Ovary (tissue), 9 donors: Measurements from ENCODE around the gene LRRC58. TPM values are rescaled to one million over a fixed set of nuclear protein-coding genes. Genes with fewer than 3 reads are reported as not detected.
"Not testable (repeated sequence)": the region's sequence is repeated elsewhere in the genome, so short reads cannot be mapped to it uniquely, and the experiment has no call there.

Experiments used
- DNase-seq, 5 donors: peaks; one replicate each; pipeline ENCODE4 v3.0.0-alpha.2; 2019 to 2020
- H3K27ac ChIP-seq, 2 donors: fragments of 200-600 bp; one replicate each; pipeline versions ENCODE4 v1.5.1 to v1.8.0; 2019 to 2022
- H3K27me3 ChIP-seq: fragments of 200-600 bp; one replicate; pipeline ENCODE4 v1.8.0; 2022
- H3K36me3 ChIP-seq: fragments of 200-600 bp; sonication (generic); one replicate; pipeline ENCODE4 v1.5.1; 2019
- H3K4me1 ChIP-seq: one replicate; pipeline ENCODE4 v1.8.1; 2013; ENCODE audit warnings: mild to moderate bottlenecking, moderate library complexity; ENCODE audit not compliant: insufficient read depth
- H3K4me3 ChIP-seq: fragments of 200-600 bp; sonication (generic); one replicate; pipeline ENCODE4 v1.5.1; 2017
- H3K9me3 ChIP-seq, 2 donors: fragments of 200-600 bp in 1 of 2; sonication (generic) in 1 of 2; one replicate each; pipeline versions ENCODE4 v1.5.1 to v1.8.1; 2013 to 2019; ENCODE audit warnings: mild to moderate bottlenecking in 1 of 2, moderate library complexity in 1 of 2
- CTCF ChIP-seq, 3 donors: fragments of 450-650 bp in 2 of 3; fragments of 200-600 bp in 1 of 3; IDR thresholded peaks; one replicate each; pipeline versions ENCODE4 v1.5.1 to v1.8.0; 2016 to 2022; ENCODE audit warnings: antibody characterized with exemption in 3 of 3, mild to moderate bottlenecking in 1 of 3
- EP300 ChIP-seq: sonication (generic); formaldehyde crosslinking; IDR thresholded peaks from one replicate; pipeline ENCODE4 v1.6.1; 2017; ENCODE audit warnings: antibody characterized with exemption
- POLR2A ChIP-seq: fragments of 450-650 bp; IDR thresholded peaks from one replicate; pipeline ENCODE4 v1.6.1; 2017; ENCODE audit warnings: antibody characterized with exemption, mild to moderate bottlenecking, moderate library complexity
- WGBS, 3 donors: extraction: QIAGEN DNeasy Blood & Tissue Kit in 1 of 3; methylation state at CpG; one replicate each; pipeline versions ENCODE4 v1.1.5 to v1.1.7; 2013 to 2017; 5-methylcytosine and 5-hydroxymethylcytosine counted together
- intact Hi-C, 4 donors: fragments of 100-400 bp; cut with DNase I; formaldehyde crosslinking; loops; one replicate each; pipeline versions ENCODE4 v1.11.0 to v1.15.1; 2022 to 2023
- polyA plus RNA-seq, 2 donors: library from polyadenylated mRNA; stranded (reverse); fragments of 200-250 nt in 1 of 2; fragments of 350-450 nt in 1 of 2; fragmentation: Illumina TruSeq in 1 of 2; extraction: RNeasy Lipid Tissue Mini Kit (QIAGEN cat#74804) in 1 of 2; gene quantifications; one replicate each; pipeline ENCODE4 v1.2.3, GENCODE V29; 2013 to 2014
- total RNA-seq, 7 donors: library from RNA; depleted of rRNA in 2 of 7; stranded (reverse); fragments of >200 nt in 2 of 7; fragmentation: NEBNext Ultra II Directional in 3 of 7; extraction: Animal tissue kit (Norgen Biotek cat#: 25700) in 3 of 7; gene quantifications; one replicate each; pipeline versions ENCODE4 v1.1.0 to v1.2.4, GENCODE V29; 2016 to 2023
- donor health status: DM: no; HTN: no; CAD: no; lungs with moderate emphysema.
- donor health status: DM: no; HTN: no; CAD: no.
- donor health status: Bipolar disorder and iron deficiency.
- donor health status: DM: yes; HTN: yes; CAD: no.
- donor health status: DM: no; HTN: no; CAD: no.
- donor health status: DM: yes; HTN: yes; CAD: no.

Gene LRRC58
- total and polyA plus RNA-seq, 9 donors = 10.3 to 41.8 (median 31.2) TPM

GRCh38 chr3:120324190-120324589 is 25.0 kb downstream of the LRRC58 start:
- Histone ChIP-seq H3K4me3 (no peak overlapping the region), H3K27ac (no peak overlapping the region), H3K9me3 (no peaks in the 10 kb centered on the region), H3K4me1 (no peaks in the 10 kb centered on the region), H3K36me3 (no peaks in the 10 kb centered on the region), H3K27me3 (no peaks in the 10 kb centered on the region)
- intact Hi-C loops = no loop called here
- TF ChIP-seq CTCF (IDR thresholded peaks at IDR 0.05) = no peak
- no peak for TF ChIP-seq EP300
- no peak for TF ChIP-seq POLR2A
- DNase-seq = no peak
- 51 to 73% (median 69%) methylated on average over 1 of the region's 1 CpG for WGBS, 3 donors

GRCh38 chr3:120323761-120324160 is 25.4 kb downstream of the LRRC58 start:
- WGBS, 3 donors = 85 to 87% (median 87%) methylated on average over 4 of the region's 4 CpGs
- H3K27me3 ChIP-seq, H3K9me3 ChIP-seq, intact Hi-C loops, H3K36me3 ChIP-seq, H3K4me3 ChIP-seq, DNase-seq, H3K4me1 ChIP-seq, H3K27ac ChIP-seq: not testable (repeated sequence)

GRCh38 chr3:120311863-120312794 is 37.0 kb downstream of the LRRC58 start:
- H3K4me3 ChIP-seq = no peak overlapping the region
- H3K9me3 ChIP-seq = no peaks in the 10 kb centered on the region
- 89 to 91% (median 91%) methylated on average over 24 of the region's 24 CpGs for WGBS, 3 donors
- no peaks in the 10 kb centered on the region for H3K27me3 ChIP-seq
- TF ChIP-seq EP300 (no peak), POLR2A (no peak), CTCF (IDR thresholded peaks at IDR 0.05) (no peak)
- H3K27ac ChIP-seq = no peak overlapping the region
- no peak for DNase-seq
- H3K36me3 ChIP-seq = no peaks in the 10 kb centered on the region
- intact Hi-C loops = no loop called here
- H3K4me1 ChIP-seq = no peaks in the 10 kb centered on the region

GRCh38 chr3:120306519-120307455 is 42.4 kb downstream of the LRRC58 start:
- WGBS, 3 donors = 64 to 80% (median 70%) methylated on average over 51 to 72 of the region's 72 CpGs
- no peak overlapping the region for H3K4me3 ChIP-seq
- no peaks in the 10 kb centered on the region for H3K36me3 ChIP-seq
- no peaks in the 10 kb centered on the region for H3K27me3 ChIP-seq
- no peak overlapping the region for H3K27ac ChIP-seq
- H3K9me3 ChIP-seq = no peaks in the 10 kb centered on the region
- H3K4me1 ChIP-seq = no peaks in the 10 kb centered on the region
- TF ChIP-seq CTCF (IDR thresholded peaks at IDR 0.05) (no peak), EP300 (no peak), POLR2A (no peak)
- intact Hi-C loops = no loop called here
- DNase-seq = no peak
